Measurements from ENCODE around the gene NATD1.

DNA sequence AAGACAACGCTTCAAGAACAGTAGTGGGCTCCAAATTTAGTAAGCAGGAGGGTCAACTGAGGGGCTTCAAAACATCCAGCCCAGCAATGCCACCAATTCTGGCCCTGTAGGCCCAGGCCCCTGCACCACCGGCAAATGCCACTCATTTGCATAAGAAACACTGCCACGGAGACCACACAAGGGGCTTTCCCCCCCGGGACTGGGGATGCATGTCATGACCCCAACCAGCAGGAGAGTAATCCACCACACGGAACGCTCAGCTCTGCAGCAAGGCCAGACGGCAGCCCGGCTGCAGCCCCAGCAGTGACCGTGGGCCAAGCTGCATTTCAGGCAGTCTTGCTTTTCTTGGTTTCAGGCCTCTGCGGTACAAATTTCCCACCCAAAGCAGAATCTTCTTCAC is 53.4 kb downstream of the NATD1 start:
- TF ChIP-seq REST (IDR thresholded peaks at IDR 0.05) (no peak), POLR2A (IDR thresholded peaks at IDR 0.05; ENCODE audit: low read length) (no peak), NPAS2 (CRISPR knock-in tag; IDR thresholded peaks at IDR 0.05; ENCODE audit: borderline replicate concordance) (no peak)

Measured in A549 (cell line).